Prostate gland (tissue), 2 donors: ENCODE measurements around the gene LGR6. TPM values are rescaled to one million over a fixed set of nuclear protein-coding genes. Genes with fewer than 3 reads are reported as not detected.

Experiments used
- DNase-seq: peaks from one replicate; pipeline ENCODE4 v3.0.0-alpha.2; 2019; ENCODE audit warnings: low spot score
- H3K27ac ChIP-seq, 2 donors: fragments of 200-600 bp; sonication (generic); 2 replicates each; pipeline ENCODE4 v1.5.1; 2017 to 2019
- H3K27me3 ChIP-seq: fragments of 200-600 bp; sonication (generic); replicated peaks from 2 replicates; pipeline ENCODE4 v1.5.1; 2019; ENCODE audit not compliant: insufficient read depth
- H3K36me3 ChIP-seq, 2 donors: fragments of 200-600 bp; sonication (generic); 1 replicate in 1 of 2; 2 replicates in 1 of 2; pipeline versions ENCODE4 v1.5.1 to v1.8.1; 2017 to 2019
- H3K4me1 ChIP-seq: fragments of 200-600 bp; sonication (generic); replicated peaks from 2 replicates; pipeline ENCODE4 v1.5.1; 2019
- H3K4me3 ChIP-seq, 2 donors: fragments of 200-600 bp; sonication (generic); 2 replicates each; pipeline ENCODE4 v1.5.1; 2017 to 2019
- H3K9me3 ChIP-seq: fragments of 200-600 bp; sonication (generic); 2 replicates; pipeline ENCODE4 v1.5.1; 2017
- CTCF ChIP-seq, 4 experiments: fragments of 200-600 bp in 2 of 4; fragments of 450-650 bp in 2 of 4; sonication (generic) in 2 of 4; IDR thresholded peaks; 1 replicate in 3 of 4; 2 replicates in 1 of 4; pipeline ENCODE4 v1.5.1; 2016 to 2019; ENCODE audit warnings: antibody characterized with exemption in 4 of 4, mild to moderate bottlenecking in 2 of 4, moderate library complexity in 2 of 4
- POLR2A ChIP-seq: fragments of 450-650 bp; IDR thresholded peaks from one replicate; pipeline ENCODE4 v1.6.1; 2016; ENCODE audit warnings: antibody characterized with exemption, mild to moderate bottlenecking
- POLR2AphosphoS5 ChIP-seq: sonication (generic); formaldehyde crosslinking; IDR thresholded peaks from one replicate; pipeline ENCODE4 v1.6.1; 2017; ENCODE audit warnings: antibody characterized with exemption
- WGBS: methylation state at CpG from one replicate; pipeline ENCODE4 v1.1.5; 2018; 5-methylcytosine and 5-hydroxymethylcytosine counted together
- intact Hi-C: fragments of 100-400 bp; cut with DNase I; formaldehyde crosslinking; loops from one replicate; pipeline ENCODE4 v1.14.2; 2022
- total RNA-seq, 2 donors: library from RNA; depleted of rRNA; stranded (reverse); fragments of >200 nt; gene quantifications; one replicate each; pipeline ENCODE4 v1.1.0, GENCODE V29; 2016

LGR6 gene
- total RNA-seq, 2 donors from 2014 or later: 8.0 to 25.6 TPM

- no peaks in the 10 kb centered on the region for H3K4me1 ChIP-seq
- intact Hi-C loops: no loop called here
- no peak overlapping the region for H3K27ac ChIP-seq
- no peaks in the 10 kb centered on the region for H3K36me3 ChIP-seq
- WGBS: 96% methylated on average over 3 of the region's 3 CpGs
- DNase-seq: no peak
- H3K9me3 ChIP-seq: no peaks in the 10 kb centered on the region
- TF ChIP-seq POLR2AphosphoS5 (no peak), CTCF (IDR thresholded peaks at IDR 0.05) (no peak), POLR2A (no peak)
- H3K27me3 ChIP-seq: no peaks in the 10 kb centered on the region
- no peak overlapping the region for H3K4me3 ChIP-seq
These were observed 49.4 kb downstream of the LGR6 start for GRCh38 chr1:202243006-202243405.

DNA sequence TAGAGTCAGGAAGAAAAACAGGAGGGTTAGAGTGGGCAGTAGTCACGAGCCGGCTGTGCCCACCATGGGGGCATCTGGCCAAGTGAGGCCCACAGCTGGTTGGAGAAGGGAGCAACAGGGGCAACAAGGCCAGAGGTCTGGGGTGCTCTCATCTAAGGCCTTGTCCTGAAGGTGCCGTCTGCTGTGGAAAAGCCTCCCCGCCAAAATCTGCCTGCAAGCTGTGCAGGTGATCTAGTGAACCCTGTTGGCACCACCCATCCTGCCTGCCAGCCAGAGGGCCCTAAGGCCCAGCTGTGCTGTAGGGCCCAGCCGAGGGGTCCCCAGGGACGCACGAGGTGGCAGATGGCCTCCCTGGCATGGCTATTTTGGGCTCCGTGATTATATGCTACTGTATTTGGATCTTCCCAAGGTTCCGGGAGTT is 51.3 kb downstream of the LGR6 start:
- intact Hi-C loops: no loop called here
- TF ChIP-seq CTCF (IDR thresholded peaks at IDR 0.05) (no peak), POLR2AphosphoS5 (no peak), POLR2A (no peak)
- Histone ChIP-seq H3K4me1 (no peaks in the 10 kb centered on the region), H3K27ac (no peak overlapping the region), H3K36me3 (no peaks in the 10 kb centered on the region), H3K4me3 (no peak overlapping the region), H3K27me3 (no peaks in the 10 kb centered on the region), H3K9me3 (no peaks in the 10 kb centered on the region)
- DNase-seq: no peak
- 88% methylated on average over 9 of the region's 9 CpGs for WGBS

GRCh38 chr1:202245391-202245790 is 51.8 kb downstream of the LGR6 start:
- Histone ChIP-seq H3K36me3 (no peaks in the 10 kb centered on the region), H3K4me1 (no peaks in the 10 kb centered on the region), H3K27me3 (no peaks in the 10 kb centered on the region), H3K4me3 (no peak overlapping the region), H3K9me3 (no peaks in the 10 kb centered on the region), H3K27ac (no peak overlapping the region)
- no peak for DNase-seq
- 96% methylated on average over 8 of the region's 8 CpGs for WGBS
- intact Hi-C loops: no loop called here
- TF ChIP-seq POLR2AphosphoS5 (no peak), CTCF (IDR thresholded peaks at IDR 0.05) (no peak), POLR2A (no peak)

DNA sequence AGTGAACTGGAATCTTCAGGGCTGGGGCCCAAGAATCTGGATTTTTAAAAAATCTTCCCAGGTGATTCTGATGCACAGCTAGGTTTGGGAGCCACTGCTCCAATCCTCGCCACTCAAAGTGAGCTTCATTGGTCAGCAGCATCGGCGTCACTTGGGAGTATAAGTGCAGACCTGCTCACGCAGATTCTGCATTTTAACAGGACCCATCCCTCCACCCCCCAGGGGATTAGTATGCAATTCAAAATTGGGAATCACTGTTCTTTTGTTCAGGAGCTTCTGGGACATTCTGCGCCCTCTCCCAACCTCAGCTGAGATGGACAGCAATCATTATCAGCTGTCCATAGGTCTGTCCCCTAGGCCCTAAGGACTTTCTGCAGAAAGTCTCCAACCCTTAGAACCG is 53.5 kb downstream of the LGR6 start:
- H3K9me3 ChIP-seq: no peaks in the 10 kb centered on the region
- no peaks in the 10 kb centered on the region for H3K27me3 ChIP-seq
- 98% methylated on average over 6 of the region's 6 CpGs for WGBS
- DNase-seq: no peak
- no peaks in the 10 kb centered on the region for H3K4me1 ChIP-seq
- no peak for TF ChIP-seq CTCF (IDR thresholded peaks at IDR 0.05)
- no peak for TF ChIP-seq POLR2AphosphoS5
- TF ChIP-seq POLR2A: no peak
- no peaks in the 10 kb centered on the region for H3K36me3 ChIP-seq
- intact Hi-C loops: no loop called here
- H3K27ac ChIP-seq: no peak overlapping the region
- no peak overlapping the region for H3K4me3 ChIP-seq

- Histone ChIP-seq H3K27ac (no peak overlapping the region), H3K9me3 (no peaks in the 10 kb centered on the region), H3K4me1 (no peaks in the 10 kb centered on the region), H3K36me3 (no peaks in the 10 kb centered on the region), H3K4me3 (no peak overlapping the region), H3K27me3 (no peaks in the 10 kb centered on the region)
- no peak for DNase-seq
- intact Hi-C loops: no loop called here
- 72% methylated on average over 20 of the region's 20 CpGs for WGBS
- TF ChIP-seq CTCF (IDR thresholded peaks at IDR 0.05): no peak
- TF ChIP-seq POLR2A: no peak
These were observed 54.5 kb downstream of the LGR6 start for GRCh38 chr1:202247837-202248795.
